Activated CD4-positive, alpha-beta T cell treated with anti-CD3 and anti-CD28 coated beads, Interleukin-2, amount 50 U/mL, for 16 hours (primary cell): ENCODE measurements around the gene CAPN14.
A peak's percentile ranks its signal among the peaks of the same experiment; 100 is the strongest.

Experiments used
- DNase-seq: peaks from one replicate; pipeline ENCODE4 v3.0.0-alpha.2; 2020

Gene CAPN14

DNA sequence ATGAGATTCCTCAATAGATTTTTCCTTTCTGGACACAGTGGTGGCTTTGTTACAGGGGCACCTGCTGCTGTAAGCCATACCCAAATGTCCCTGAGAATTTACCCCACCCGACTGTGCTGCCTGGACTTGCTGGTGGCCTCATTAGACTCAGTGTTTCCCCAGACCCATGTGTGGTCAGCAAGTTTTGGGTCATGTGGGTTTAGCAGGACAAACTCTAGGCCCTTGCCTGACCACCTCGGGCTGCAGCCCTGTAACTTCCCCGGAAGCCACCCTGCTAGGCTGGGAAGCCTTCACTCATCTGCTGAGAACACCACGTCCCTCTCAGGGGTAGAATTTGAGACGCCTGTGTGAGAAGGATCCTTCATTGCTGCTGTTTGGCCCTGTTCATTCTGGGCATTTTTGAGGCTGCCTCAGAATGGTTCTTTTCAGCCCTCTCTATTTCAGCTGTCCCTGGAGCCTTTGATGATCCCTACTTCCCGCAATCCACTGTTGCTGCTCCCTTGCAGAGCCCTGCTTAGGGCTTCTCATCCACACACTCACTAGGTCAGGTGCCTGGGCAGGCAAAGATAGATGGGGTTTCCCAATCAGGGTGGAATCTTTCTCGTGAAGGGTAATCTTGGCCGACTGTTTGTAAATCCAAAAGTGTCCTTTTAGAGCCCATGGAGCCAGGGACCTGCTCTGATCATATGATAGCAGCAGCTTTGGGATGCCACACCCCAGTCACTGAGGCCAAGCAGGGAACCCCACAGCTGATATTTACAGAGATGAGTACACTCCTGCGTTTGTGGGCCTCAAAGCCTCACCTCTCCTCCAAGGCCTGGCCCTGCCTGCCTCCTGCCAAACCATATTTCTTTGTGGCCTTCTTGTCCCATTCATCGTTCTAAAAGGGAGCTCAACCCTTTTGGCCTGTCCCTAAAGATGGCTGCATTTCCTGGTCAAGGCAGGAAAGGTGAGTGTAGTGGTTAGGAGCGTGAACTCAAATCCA lies 23.4 kb upstream of the CAPN14 start:
- DNase-seq, result no peak

DNA sequence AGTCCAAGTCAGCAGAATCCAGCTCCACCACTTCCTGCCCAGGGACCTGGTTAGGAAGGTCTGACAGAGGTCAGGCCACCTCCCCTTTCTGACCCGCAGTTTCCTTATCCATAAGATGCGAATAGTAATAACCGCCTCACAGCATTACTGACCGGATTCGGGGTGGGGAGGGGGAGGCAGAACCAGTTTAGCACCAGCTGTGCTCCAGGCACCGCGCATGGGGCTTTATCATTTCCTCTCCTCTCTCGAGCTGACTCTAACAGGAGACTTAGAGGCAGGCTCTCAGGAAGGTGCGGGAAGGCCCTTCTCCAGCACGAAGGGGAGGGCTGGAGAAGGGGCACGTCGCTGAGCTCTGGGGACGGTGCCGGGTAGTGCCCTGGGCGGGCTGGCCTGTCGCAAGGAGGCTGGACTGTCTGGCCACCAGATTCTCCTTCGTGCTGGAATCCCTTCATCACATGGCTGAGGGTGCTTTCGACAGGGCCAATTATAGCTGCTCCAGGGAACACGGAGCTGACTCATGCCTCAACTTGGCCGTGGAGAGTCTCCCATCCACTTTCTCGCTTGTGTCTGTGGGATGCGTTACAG lies 22.4 kb upstream of the CAPN14 start:
- DNase-seq, result no peak

DNA sequence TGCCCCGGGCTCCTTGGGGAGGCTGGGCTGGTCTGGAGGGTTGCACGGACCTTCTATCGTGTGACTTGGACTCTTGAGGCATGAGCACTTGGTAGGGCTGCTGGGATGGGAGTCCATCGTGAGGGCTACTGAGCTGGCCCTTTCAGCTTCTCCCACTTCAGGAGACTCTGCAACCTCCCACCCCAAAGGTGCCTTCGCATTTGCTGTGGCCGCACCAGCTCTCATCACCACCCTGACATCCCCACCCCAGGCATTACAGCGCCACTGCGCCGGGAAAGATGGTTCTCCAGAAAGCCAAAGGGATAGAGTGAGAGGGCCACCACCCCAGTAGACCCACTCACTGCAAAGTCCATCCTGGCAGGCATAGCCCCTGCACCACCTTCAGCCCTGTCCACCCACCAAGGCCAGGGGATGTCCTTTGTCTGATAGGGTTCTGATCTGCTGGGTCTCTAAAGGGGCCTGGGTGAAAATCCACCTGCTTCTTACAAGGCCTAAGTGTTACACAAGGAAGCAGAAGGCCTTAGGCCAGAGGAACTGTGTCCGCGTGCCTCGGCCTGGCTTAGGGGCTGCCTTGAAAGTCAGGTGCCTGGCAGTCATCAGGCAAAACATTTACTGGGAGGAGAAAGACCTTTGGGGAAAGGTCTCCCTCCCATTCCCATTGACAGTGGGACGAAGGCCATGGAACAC lies 21.7 kb upstream of the CAPN14 start:
- no peak for DNase-seq

DNA sequence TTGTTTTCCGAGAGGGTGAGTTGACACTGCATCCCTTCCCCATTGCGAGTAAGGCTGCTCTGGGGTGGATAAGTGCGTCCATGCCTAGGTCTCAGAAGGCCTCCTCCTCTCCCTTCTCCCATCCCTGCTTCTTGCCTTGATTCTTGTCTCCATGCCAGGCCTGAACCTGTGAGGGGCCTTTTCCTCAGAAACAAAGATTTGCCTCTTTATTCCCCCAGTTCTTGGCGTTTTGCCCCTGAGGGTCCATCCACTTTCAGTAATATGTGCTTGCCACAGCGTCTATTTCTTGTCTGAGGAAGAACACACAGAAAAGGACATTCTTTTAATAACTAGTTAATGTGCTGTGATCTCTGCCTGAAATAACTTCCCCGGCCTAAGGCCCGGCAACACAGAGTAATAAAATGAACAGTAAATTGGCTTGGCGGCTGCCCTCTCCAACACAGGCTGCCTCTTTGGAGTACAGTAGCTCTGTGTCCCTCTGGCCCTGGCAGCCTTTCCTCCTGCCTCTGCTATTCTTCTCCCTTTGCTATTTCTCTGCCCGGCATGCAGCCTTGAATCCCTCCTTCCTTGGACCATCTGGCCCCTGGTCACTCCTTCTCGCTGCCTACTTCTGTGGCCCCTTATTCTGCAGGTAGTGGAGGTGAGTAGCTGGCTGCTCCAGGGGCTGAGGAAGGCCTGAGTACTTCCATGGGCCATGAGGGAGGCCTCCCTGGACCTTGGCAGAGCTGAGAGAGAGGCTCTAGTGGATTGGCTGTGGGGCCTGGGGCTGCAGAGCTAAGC lies 21.0 kb upstream of the CAPN14 start:
- DNase-seq, result no peak

DNA sequence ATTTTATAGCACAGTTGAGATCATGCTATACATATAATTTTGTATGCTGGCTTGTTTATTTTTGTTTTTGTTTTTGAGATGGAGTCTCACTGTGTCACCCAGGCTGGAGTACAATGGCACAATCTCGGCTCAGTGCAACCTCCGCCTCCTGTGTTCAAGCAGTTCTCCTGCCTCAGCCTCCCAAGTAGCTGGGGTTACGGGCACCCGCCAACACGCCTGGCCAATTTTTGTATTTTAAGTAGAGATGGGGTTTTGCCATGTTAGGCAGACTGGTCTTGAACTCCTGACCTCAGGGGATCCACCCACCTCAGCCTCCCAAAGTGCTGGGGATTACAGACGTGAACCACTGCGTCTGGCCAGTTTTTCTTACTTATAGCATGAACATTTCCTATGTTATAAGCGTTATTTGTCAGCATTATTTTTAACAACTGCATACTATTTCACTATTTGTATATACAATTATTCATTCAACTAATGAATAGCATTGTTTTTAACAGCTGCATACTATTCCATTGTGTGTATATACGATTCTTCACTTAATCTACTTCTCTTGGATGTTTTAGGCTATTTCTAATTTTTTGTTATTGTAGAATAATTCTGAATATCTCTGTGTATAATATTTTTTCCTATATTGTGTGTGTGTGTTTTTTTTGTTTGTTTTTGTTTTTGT lies 20.2 kb upstream of the CAPN14 start:
- DNase-seq, result no peak

DNA sequence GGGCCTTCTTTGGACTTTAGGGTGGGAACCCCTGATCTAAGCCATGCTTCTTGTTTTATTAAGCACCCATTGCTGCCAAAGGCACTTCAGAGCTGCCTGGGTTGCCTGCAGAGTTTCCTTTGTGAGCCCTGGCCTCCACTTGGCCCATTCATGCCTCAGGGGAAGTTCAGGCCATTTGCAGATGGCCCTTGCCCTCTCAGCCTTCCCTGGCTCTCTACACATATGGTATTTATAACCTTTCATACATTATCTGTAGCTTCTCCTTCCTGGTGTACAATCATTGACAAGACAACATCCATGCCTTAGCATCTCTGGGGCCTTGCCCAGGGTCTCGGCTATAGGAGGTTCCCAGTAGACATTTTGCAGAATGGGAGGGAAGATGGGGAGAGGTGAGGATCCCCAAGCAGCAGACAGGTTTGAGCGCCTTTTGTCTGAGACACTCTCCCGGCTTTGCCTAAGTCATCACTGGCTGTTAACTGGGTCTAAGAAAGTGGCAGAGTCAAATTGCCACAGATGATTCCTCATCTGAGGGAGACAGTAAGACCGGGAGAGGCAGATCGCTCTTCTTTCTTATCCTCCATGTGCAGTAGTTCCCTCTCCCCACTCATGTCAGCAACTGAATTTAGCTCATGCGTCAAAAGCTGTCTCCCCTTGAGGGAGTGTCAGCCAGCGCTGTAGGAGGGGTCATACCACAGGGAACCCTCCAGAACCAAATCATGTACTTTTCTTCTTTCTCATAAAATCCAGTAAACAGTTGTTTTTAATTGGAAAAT lies 19.3 kb upstream of the CAPN14 start:
- no peak for DNase-seq

DNA sequence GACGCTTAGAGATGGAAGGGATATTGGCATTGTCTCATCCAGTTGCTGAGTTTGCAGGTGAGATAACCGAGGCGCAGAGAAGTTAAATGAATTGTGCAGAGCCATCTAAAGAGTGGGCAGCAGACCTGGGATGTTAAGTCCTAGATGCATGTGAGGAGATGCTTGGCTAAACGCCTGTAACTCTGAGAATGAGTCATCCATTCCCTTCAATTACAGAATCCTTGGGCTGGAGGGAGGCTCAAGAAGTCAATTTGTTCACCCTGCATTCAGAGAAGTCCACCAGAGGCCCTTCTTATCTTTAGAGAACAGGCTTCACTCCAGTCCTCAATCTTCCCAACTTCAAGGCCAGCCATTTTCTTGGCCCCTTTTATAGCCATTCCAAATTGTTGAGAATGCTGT lies 18.2 kb upstream of the CAPN14 start:
- no peak for DNase-seq

DNA sequence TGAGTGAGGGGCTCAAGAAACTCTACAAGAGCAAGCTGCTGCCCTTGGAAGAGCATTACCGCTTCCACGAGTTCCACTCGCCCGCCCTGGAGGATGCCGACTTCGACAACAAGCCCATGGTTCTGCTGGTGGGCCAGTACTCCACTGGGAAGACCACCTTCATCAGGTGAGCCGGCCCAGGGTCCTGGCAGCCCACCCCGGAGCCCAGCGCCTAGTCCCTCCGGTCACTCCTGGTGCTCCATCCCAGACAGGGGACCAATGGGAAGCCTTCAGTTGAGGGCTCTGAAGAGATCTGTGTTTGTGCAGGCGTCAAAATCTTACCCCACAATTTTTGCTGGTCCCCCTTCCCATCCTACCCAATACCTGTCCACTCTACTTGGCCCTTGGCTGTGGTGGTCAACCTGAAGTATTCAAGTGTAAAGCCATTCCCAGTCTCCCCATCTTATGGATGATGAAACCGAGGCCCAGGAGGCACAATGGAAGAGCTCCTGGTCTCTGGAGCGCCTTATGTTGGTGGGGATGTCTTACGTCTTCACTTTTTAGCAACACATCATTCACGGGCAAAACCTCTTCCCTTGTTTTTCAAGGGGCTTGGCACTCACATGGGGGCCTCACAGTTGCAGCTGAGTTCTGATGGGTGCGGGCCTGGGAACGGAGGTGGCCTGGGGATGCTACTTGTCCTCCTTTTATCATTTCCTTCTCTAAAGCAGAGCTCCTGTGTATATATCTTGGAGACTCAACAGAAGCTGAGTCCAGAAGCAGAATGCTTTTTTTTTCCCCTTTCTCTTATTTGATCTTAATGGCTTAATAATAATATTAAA lies 17.6 kb upstream of the CAPN14 start:
- DNase-seq, result no peak

DNA sequence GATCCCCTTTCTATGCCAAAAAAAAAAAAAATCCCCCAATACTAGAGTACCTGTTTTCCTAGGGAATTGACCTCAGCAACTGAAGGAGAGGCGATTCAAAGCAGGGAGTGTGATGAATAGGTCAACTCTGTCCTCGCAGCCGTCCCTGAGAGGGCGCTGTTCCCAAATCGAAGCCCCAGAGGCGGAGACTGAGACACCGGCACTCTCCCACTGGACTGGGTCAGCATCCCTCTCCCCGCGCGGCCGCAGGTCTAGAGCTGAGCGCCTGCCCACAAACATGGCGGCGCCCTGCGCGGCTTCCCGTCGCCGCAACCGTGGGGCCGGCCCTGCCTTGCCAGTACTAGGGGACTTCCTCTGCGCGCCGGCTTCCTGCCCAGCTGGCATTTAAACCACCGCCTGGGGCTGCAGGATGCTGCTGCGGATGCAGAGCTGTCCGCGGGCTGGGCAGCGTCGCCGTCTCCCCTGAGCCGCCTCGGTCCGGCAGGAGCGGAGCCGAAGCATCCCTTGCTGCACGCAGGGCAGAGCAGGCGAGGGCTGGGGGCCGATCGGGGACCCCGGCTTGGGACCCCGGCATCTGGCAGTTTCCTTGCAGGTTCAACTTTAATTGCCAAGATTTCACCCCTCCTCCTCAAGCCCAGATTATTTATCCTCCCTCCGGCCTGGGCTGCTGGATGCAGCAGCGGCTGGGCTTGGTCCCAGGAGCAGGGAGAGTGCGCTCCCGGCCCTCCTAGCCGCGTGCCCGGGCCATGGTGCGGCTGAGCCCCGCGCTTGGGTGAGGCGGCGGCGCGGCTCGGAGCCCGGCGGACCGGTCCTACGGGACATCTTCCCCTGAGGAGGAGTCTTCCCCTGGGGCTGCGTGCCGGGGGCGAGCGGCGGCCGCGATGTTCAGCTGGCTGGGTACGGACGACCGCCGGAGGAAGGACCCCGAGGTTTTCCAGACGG lies 16.7 kb upstream of the CAPN14 start, which contains the start of gene EHD3:
EHD3 (plus strand) TSS at position 412 of the 942 bp plus-strand sequence; CDS start at position 882, 470 bp downstream.
- peak; percentile 84 for DNase-seq

DNA sequence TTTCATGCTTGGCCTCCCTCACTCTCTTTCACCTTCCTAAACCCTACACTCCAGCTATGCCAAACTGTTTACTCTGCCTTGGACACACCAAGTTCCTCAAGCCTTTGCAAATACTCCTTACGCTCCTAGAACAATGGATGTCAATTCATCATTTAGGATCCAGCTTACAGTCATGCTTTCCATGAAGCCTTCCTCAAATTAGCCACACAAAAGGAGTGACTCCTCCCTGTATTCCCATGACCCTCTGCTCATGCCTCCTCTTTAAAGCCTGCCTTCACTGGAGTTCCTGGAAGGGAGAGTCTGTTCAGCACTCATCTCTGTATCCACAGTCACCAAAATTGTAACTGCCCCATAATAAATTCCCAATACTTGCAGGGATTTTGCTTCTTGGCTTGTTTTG lies 15.9 kb upstream of the CAPN14 start:
- DNase-seq, result no peak

DNA sequence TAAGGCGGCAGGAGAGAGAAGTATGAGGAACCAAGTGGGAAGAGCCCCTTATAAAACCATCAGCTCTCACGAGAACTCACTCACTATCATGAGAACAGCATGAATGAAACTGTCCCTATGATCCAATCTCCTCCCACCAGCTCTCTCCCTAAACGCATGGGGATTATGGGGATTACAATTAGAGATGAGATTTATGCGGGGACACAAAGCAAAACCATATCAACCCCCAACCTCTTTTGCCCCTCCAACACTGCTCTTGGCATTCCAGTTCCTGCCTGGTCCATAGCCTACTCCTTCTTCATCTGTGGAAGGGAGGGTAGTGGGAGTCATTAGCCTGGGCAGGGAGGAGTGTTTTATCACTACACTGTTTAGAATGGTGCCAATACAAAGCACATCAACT lies 15.3 kb upstream of the CAPN14 start:
- no peak for DNase-seq

DNA sequence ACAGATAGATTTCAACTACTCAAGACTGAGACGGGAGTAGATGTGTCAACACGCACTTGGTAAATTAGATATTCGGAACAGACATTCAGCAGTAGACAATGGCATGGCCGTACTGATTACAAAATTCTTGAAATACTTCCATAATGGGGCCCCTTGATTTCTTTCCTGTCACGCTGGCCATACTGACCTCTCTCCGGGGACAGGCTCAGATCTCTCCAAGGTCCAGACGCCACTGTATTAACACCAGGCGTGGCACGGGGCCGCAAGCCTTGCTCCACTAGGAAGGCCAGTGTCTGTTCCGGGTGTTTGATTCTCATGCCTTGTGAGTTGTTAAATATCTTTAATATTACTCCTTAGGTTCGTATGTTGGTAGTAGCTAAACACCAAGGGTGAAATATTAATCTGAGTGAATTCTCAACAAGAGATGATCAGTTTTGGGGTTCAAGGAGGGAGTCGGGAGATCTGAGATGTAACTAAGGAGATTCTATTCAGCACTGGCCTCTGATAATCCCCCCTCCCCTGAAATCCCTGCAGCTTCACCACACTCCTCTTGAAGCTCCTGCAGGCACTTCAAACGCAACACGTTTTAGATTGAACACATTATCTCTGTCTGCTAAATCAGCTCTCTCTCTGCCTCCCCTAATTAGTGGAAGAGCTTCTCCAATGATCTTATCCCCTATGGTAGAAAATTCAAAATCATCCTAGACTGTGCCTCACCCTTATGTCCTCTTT lies 14.4 kb upstream of the CAPN14 start:
- DNase-seq, result no peak

DNA sequence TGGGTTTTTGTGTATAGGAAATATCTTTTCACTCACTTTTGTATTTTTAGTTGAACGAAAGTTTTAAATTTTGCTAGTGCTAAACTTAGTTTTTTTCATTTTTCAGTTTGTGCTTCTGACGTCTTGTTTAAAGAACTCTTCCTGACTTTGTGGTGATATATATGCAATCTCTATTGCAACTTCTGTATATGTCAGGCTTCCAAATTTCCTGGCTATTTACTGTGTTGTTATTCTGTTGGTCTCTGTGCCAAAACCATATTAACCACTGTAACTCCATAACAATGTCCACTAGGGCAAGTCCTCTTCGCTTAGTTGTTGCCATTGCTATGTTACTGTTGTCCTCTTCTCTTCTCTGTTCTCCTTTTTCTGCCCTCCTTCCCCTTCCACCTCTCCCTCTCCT lies 13.4 kb upstream of the CAPN14 start:
- DNase-seq, result no peak

DNA sequence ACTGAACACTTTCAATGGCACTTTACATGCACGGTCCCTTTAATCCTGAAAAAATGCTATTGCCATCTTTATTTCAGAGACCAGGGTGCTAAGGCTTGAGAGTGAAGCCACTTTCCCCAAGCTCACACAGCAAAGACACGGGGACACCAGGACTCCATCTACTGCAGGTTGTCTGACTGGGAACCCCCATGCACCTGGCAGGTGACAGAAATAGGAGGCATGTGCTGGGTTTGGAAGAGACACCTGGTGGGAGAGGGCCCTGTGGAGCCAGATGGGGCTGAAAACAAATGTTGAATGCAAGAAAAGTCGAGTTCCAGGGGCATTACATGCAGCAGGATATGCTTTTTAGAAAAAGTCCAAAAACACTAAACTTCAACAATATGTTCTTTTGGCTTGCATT lies 11.4 kb upstream of the CAPN14 start:
- no peak for DNase-seq

DNA sequence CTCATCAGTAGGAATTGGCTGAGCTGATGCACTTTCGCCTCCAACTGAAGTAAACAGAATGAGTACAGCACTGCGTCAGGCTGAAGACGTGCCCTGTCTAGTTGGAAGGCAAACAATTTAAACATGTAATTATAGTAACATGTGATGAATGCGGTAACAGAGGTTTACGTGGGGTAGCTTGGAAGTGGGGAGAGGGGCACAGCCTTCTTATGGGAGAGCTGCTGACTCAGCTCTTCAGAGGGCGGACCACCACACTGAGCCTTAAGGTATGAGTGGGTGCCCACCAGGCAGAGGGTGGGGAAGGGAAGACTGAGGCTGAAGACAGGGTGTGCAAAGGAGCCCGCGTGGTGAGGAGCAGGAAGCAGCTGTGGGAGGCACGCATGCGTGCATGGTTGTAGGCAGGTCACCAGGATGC lies 10.4 kb upstream of the CAPN14 start:
- no peak for DNase-seq

DNA sequence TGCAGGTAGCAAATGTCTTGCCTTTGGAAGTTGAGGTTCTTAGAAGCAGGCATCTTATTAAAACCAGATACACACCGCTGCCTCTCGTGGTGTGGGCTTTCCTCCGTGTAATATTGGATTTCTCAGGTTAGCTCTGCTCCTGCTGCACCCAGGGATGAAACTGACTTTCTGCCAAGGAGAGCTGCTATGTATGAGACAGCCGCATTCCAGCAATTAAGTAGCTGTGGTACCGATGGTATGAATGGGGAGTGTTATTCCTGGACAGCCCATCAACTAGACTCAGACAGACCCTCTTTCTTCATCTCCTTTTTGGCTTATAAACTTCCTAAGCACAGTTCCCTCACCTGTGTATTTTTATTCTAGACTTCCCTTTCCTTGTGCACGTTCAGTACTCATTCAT lies 9.8 kb upstream of the CAPN14 start:
- DNase-seq, result no peak

DNA sequence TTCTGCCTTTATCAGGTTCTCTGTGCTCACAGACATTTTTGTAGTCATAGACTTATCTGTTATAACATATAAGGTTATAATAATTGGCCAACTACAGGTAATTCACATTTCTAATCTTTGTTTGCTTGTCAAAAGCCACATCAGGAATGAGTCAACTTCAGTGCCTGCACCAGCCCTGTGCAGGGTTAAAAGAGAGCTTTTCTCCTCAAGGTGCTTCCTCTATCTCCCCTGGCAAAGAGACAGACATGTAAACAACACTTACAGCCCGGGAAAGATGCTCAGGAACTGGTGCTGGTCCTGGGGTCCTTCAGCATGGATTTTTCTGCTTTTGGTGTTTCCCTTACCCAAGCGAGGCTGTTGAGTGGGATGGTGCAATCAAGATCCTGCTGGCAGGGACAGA lies 9.0 kb upstream of the CAPN14 start:
- DNase-seq, result no peak

DNA sequence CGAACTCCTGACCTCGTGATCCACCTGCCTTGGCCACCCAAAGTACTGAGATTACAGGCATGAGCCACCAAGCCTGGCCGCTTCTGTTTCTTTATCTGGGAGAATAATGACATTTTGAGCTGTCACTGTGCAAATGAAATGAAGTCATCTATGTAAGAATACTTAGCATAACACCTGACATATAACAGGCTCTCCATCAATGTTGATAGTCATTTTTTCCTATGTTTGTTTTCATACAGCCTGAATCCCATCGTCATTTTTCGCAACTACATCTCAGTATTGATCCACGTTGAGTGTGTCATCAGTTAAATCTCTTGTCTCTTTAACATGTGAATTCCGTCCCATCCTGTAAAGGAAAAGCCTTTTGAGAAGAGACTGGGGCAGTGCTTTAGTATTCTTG lies 6.4 kb upstream of the CAPN14 start:
- no peak for DNase-seq

DNA sequence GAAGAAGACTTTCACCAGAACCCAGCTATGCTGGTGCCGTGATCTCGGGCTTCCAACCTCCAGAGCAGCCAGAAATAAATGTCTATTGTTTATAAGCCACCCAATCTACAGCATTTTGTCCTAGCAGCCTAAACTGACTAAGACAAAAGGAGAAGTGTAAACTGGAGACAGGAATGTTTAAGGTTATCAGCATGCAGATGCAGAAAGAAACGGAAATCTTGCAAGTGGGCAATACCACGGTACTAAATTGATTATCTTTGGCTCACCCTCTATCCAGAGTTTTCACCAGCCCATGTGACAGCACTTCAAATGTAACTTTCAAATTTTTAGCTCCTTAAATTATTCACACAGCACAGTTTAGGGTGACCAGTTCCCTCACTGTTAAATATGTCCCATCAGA lies 5.7 kb upstream of the CAPN14 start:
- no peak for DNase-seq
